Stimulated activated CD8-positive, alpha-beta memory T cell treated with anti-CD3 and anti-CD28 coated beads, Interleukin-4, amount 100 ng/mL, for 48 hours (primary cell): ENCODE results near the gene EXPH5.
"Not testable (repeated sequence)": the region's sequence is repeated elsewhere in the genome, so short reads cannot be mapped to it uniquely, and the experiment has no call there.

Experiments
- DNase-seq: peaks from one replicate; pipeline ENCODE4 v3.0.0-alpha.2; 2020

The EXPH5 gene

GRCh38 chr11:108602818-108603217 is 9.2 kb upstream of the EXPH5 start:
- not testable (repeated sequence) for DNase-seq

GRCh38 chr11:108601150-108601549 is 7.6 kb upstream of the EXPH5 start:
- no peak for DNase-seq

GRCh38 chr11:108599978-108600377 is 6.4 kb upstream of the EXPH5 start:
- no peak for DNase-seq

GRCh38 chr11:108597736-108598355 is 4.3 kb upstream of the EXPH5 start:
- no peak for DNase-seq

- no peak for DNase-seq
Observed at GRCh38 chr11:108596701-108597100, 3.1 kb upstream of the EXPH5 start.

- no peak for DNase-seq
Observed at GRCh38 chr11:108593923-108594434, 411 bp upstream of the EXPH5 start.

GRCh38 chr11:108592591-108593213 is 866 bp downstream of the EXPH5 start:
- DNase-seq: peak; percentile 55

GRCh38 chr11:108591893-108592292 is 1.7 kb downstream of the EXPH5 start:
- no peak for DNase-seq

GRCh38 chr11:108589136-108589535 is 4.4 kb downstream of the EXPH5 start:
- no peak for DNase-seq

- DNase-seq: no peak
Observed at GRCh38 chr11:108588287-108588686, 5.3 kb downstream of the EXPH5 start.

GRCh38 chr11:108587109-108587508 is 6.5 kb downstream of the EXPH5 start:
- DNase-seq: no peak

GRCh38 chr11:108586600-108586999 is 7.0 kb downstream of the EXPH5 start:
- DNase-seq: no peak

GRCh38 chr11:108586185-108586584 is 7.4 kb downstream of the EXPH5 start:
- not testable (repeated sequence) for DNase-seq

GRCh38 chr11:108584973-108585372 is 8.6 kb downstream of the EXPH5 start:
- no peak for DNase-seq

GRCh38 chr11:108580645-108581044 is 12.9 kb downstream of the EXPH5 start:
- DNase-seq: no peak

GRCh38 chr11:108580043-108580442 is 13.5 kb downstream of the EXPH5 start:
- no peak for DNase-seq

- DNase-seq: no peak
Observed at GRCh38 chr11:108576523-108576922, 17.0 kb downstream of the EXPH5 start.

GRCh38 chr11:108574675-108575074 is 18.9 kb downstream of the EXPH5 start:
- no peak for DNase-seq

- no peak for DNase-seq
Observed at GRCh38 chr11:108571001-108571400, 22.6 kb downstream of the EXPH5 start.

- no peak for DNase-seq
Observed at GRCh38 chr11:108569896-108570295, 23.7 kb downstream of the EXPH5 start.

- no peak for DNase-seq
Observed at GRCh38 chr11:108568195-108568858, 25.2 kb downstream of the EXPH5 start.

GRCh38 chr11:108565653-108566052 is 27.9 kb downstream of the EXPH5 start:
- no peak for DNase-seq

GRCh38 chr11:108562746-108563581 is 30.6 kb downstream of the EXPH5 start:
- no peak for DNase-seq
